B cell (primary cell): ENCODE data around the gene EIF5A. TPM values are rescaled to one million over a fixed set of nuclear protein-coding genes. Genes with fewer than 3 reads are reported as not detected.

Source experiments
- ATAC-seq: fragments of 200-7000 bp; cut with Tn5 transposase; one replicate; pipeline ENCODE4 v1.10.0; 2021; ENCODE audit warnings: low read depth, mild to moderate bottlenecking, moderate number of reproducible peaks, moderate library complexity
- CTCF ChIA-PET: fragments of 350-600 bp; sonication (Branson Sonifier 250); formaldehyde crosslinking; loops from one replicate; lab custom pipeline; 2021; ENCODE audit warnings: antibody characterized with exemption, inconsistent platforms; lab: Charles Lee
- POLR2A ChIA-PET: fragments of 350-600 bp; sonication (Branson Sonifier 250); formaldehyde crosslinking; loops from one replicate; lab custom pipeline; 2021; ENCODE audit warnings: antibody characterized with exemption; lab: Charles Lee
- DNase-seq: peaks from one replicate; pipeline ENCODE4 v3.0.0; 2013
- H2AFZ ChIP-seq: 2 replicates; pipeline ENCODE4 v1.6.1; 2012; ENCODE audit warnings: mild to moderate bottlenecking, low read depth, low read length; ENCODE audit not compliant: insufficient read depth, poor library complexity, severe bottlenecking
- H3K27ac ChIP-seq, 2 donors: 1 replicate in 1 of 2; 2 replicates in 1 of 2; pipeline ENCODE4 v1.5.1; 2012 to 2013; ENCODE audit warnings: low read length in 2 of 2, mild to moderate bottlenecking in 2 of 2, moderate library complexity in 1 of 2
- H3K27me3 ChIP-seq, 4 experiments: fragments of 200-600 bp in 1 of 4; sonication (generic) in 1 of 4; replicated peaks in 1 of 4; 1 replicate in 2 of 4; 2 replicates in 2 of 4; pipeline versions ENCODE4 v1.6.1 to v1.7.0; 2013 to 2016; ENCODE audit warnings: low read length in 3 of 4, mild to moderate bottlenecking in 2 of 4, mixed read lengths in 1 of 4, moderate library complexity in 1 of 4; ENCODE audit not compliant: insufficient read depth in 4 of 4, control insufficient read depth in 3 of 4; ENCODE audit errors: control extremely low read depth in 1 of 4
- H3K36me3 ChIP-seq, 2 experiments: replicated peaks in 1 of 2; 1 replicate in 1 of 2; 2 replicates in 1 of 2; pipeline versions ENCODE4 v1.6.1 to v1.7.1; 2013; ENCODE audit warnings: low read length in 1 of 2; ENCODE audit not compliant: insufficient read depth in 2 of 2, control insufficient read depth in 1 of 2; ENCODE audit errors: control extremely low read depth in 1 of 2, extremely low read depth in 1 of 2
- H3K4me1 ChIP-seq, 2 donors: fragments of 200-600 bp in 1 of 2; sonication (generic) in 1 of 2; 1 replicate in 1 of 2; 2 replicates in 1 of 2; pipeline versions ENCODE4 v1.5.1 to v1.6.1; 2013 to 2017; ENCODE audit warnings: low read length in 2 of 2; ENCODE audit not compliant: control insufficient read depth in 2 of 2, insufficient read depth in 2 of 2
- H3K4me2 ChIP-seq: replicated peaks from 2 replicates; pipeline ENCODE3; 2012; ENCODE audit warnings: mild to moderate bottlenecking, low read depth, low read length; ENCODE audit not compliant: poor library complexity, severe bottlenecking
- H3K4me3 ChIP-seq, 5 experiments: fragments of 200-600 bp in 1 of 5; sonication (generic) in 1 of 5; 1 replicate in 3 of 5; 2 replicates in 2 of 5; pipeline versions ENCODE4 v1.5.1 to v1.7.0; 2011 to 2016; ENCODE audit warnings: low read length in 4 of 5, mild to moderate bottlenecking in 4 of 5, low read depth in 2 of 5, control low read depth in 1 of 5, moderate library complexity in 1 of 5; ENCODE audit not compliant: insufficient read depth in 1 of 5; ENCODE audit errors: control extremely low read depth in 1 of 5, extremely low read depth in 1 of 5
- H3K79me2 ChIP-seq: fragments of 200-600 bp; sonication (generic); one replicate; pipeline ENCODE4 v1.6.0; 2016; ENCODE audit warnings: low read length; ENCODE audit not compliant: control insufficient read depth, insufficient read depth
- H3K9ac ChIP-seq: fragments of 200-600 bp; sonication (generic); 2 replicates; pipeline ENCODE4 v1.6.1; 2017; ENCODE audit warnings: mild to moderate bottlenecking, low read length, moderate library complexity
- H3K9me3 ChIP-seq, 3 donors: one replicate each; pipeline versions ENCODE4 v1.6.1 to v1.7.1; 2013; ENCODE audit warnings: low read length in 2 of 3; ENCODE audit not compliant: control insufficient read depth in 2 of 3, insufficient read depth in 1 of 3; ENCODE audit errors: control extremely low read depth in 1 of 3
- H4K20me1 ChIP-seq: 2 replicates; pipeline ENCODE4 v1.6.0; 2012; ENCODE audit warnings: mild to moderate bottlenecking, low read length; ENCODE audit not compliant: insufficient read depth, control insufficient read depth, poor library complexity, severe bottlenecking
- H3K27ac Mint-ChIP-seq: one replicate; pipeline ENCODE4 v1.8.0; 2021; ENCODE audit warnings: mixed read lengths
- H3K27me3 Mint-ChIP-seq: one replicate; pipeline ENCODE4 v1.8.0; 2021; ENCODE audit warnings: mixed read lengths
- H3K4me1 Mint-ChIP-seq: one replicate; pipeline ENCODE4 v1.8.0; 2021; ENCODE audit warnings: mixed read lengths
- H3K4me3 Mint-ChIP-seq: one replicate; pipeline ENCODE4 v1.8.0; 2021; ENCODE audit warnings: mixed read lengths
- H3K9me3 Mint-ChIP-seq: one replicate; pipeline ENCODE4 v1.8.0; 2022; ENCODE audit warnings: mixed read lengths; ENCODE audit not compliant: insufficient read depth
- EZH2 ChIP-seq: IDR thresholded peaks from 2 replicates; pipeline ENCODE4 v1.6.1; 2012; ENCODE audit warnings: borderline replicate concordance, low read depth, mild to moderate bottlenecking, moderate library complexity, low read length; ENCODE audit not compliant: insufficient read depth, poor library complexity, severe bottlenecking
- WGBS: methylation state at CpG from one replicate; pipeline ENCODE4 v1.1.5; 2013; ENCODE audit warnings: missing lambda C conversion rate; ENCODE audit not compliant: insufficient coverage; 5-methylcytosine and 5-hydroxymethylcytosine counted together
- intact Hi-C: fragments of 100-400 bp; cut with micrococcal nuclease; formaldehyde crosslinking; loops from one replicate; pipeline ENCODE4 v1.10.0; 2022
- polyA plus RNA-seq: library from polyadenylated mRNA; depleted of rRNA; stranded (reverse); fragments of >200 nt; gene quantifications from 2 replicates; pipeline ENCODE4 v1.2.3, GENCODE V29; 2012
- total RNA-seq, 2 donors: library from RNA; stranded (reverse); fragments of 120-200 nt in 1 of 2; gene quantifications; 1 replicate in 1 of 2; 2 replicates in 1 of 2; pipeline versions ENCODE4 v1.2.3 to v1.2.4, GENCODE V29; 2013 to 2022
- TF ChIP-seq, protein P1 (sequence below): fragments of 200-600 bp; IDR thresholded peaks from one replicate; pipeline ENCODE4 v1.8.0; 2022; ENCODE audit warnings: antibody characterized with exemption, mild to moderate bottlenecking

EIF5A gene
- total and polyA plus RNA-seq, 2 donors (not counting 1 experiment from before 2014, with no cell fraction given) = 233 to 576 TPM

GRCh38 chr17:7293816-7294613, 13.4 kb upstream of the EIF5A start:
- no peaks in the 10 kb centered on the region for H3K79me2 ChIP-seq
- H3K27ac ChIP-seq = no peak overlapping the region
- ChIA-PET POLR2A (interaction anchor here (0.7 to 1.4 kb wide), 2 partner anchors 13 to 74 kb away, joined by 4 to 7 read pairs; partner anchors contain the start of gene SLC2A4), CTCF (interaction anchor here (1.2 kb wide), 1 partner anchor 35 kb away, joined by 3 read pairs; no protein-coding TSS in a partner anchor)
- H3K4me3 ChIP-seq = peak overlapping the region in 2 of 5 experiments; percentile 15 to 54
- H3K27me3 ChIP-seq = peaks cover 0 to 57% (median 15%) of the 10 kb centered on the region in 4 experiments
- WGBS = 9% methylated on average over 75 of the region's 75 CpGs
- H4K20me1 ChIP-seq = no peaks in the 10 kb centered on the region
- Mint-ChIP-seq H3K9me3 (no peaks in the 10 kb centered on the region), H3K27ac (no peak overlapping the region), H3K27me3 (peaks cover 37% of the 10 kb centered on the region), H3K4me3 (peak overlapping the region; percentile 77), H3K4me1 (peaks cover 22% of the 10 kb centered on the region)
- TF ChIP-seq, protein P1, sequence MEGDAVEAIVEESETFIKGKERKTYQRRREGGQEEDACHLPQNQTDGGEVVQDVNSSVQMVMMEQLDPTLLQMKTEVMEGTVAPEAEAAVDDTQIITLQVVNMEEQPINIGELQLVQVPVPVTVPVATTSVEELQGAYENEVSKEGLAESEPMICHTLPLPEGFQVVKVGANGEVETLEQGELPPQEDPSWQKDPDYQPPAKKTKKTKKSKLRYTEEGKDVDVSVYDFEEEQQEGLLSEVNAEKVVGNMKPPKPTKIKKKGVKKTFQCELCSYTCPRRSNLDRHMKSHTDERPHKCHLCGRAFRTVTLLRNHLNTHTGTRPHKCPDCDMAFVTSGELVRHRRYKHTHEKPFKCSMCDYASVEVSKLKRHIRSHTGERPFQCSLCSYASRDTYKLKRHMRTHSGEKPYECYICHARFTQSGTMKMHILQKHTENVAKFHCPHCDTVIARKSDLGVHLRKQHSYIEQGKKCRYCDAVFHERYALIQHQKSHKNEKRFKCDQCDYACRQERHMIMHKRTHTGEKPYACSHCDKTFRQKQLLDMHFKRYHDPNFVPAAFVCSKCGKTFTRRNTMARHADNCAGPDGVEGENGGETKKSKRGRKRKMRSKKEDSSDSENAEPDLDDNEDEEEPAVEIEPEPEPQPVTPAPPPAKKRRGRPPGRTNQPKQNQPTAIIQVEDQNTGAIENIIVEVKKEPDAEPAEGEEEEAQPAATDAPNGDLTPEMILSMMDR = no peak
- peak; percentile 84 for TF ChIP-seq EZH2
- intact Hi-C loops = loop anchor here (10.0 kb wide), 1 partner anchor 159 kb away; no protein-coding TSS in a partner anchor
- peaks cover 28 to 30% of the 10 kb centered on the region in 2 donors for H3K4me1 ChIP-seq
- no peak for ATAC-seq
- H3K4me2 ChIP-seq = peak overlapping the region; percentile 92
- H2AFZ ChIP-seq = peak overlapping the region; percentile 32
- peak overlapping the region; percentile 58 for H3K9ac ChIP-seq
- H3K36me3 ChIP-seq = no peaks in the 10 kb centered on the region
- peaks cover 0 to 7% (median 0%) of the 10 kb centered on the region in 3 donors for H3K9me3 ChIP-seq
- DNase-seq = peak; percentile 50
